Epithelial cell of esophagus (primary cell): Measurements from ENCODE around the gene ADGRD1.

Experiments
- DNase-seq: peaks from one replicate; pipeline ENCODE4 v3.0.0; 2010; ENCODE audit warnings: low read depth
- H3K4me3 ChIP-seq: 2 replicates; pipeline ENCODE4 v1.5.1; 2011; ENCODE audit warnings: mild to moderate bottlenecking, low read length, control low read depth
- CTCF ChIP-seq: IDR thresholded peaks from 2 replicates; pipeline ENCODE4 v1.5.1; 2011; ENCODE audit warnings: low read depth, mild to moderate bottlenecking, low read length, control low read depth, inconsistent platforms; ENCODE audit not compliant: insufficient read depth; ENCODE audit errors: missing control alignments

The ADGRD1 gene

GRCh38 chr12:131072451-131073230 lies 118.9 kb downstream of the ADGRD1 start:
- H3K4me3 ChIP-seq, result no peak overlapping the region
- DNase-seq, result no peak
- TF ChIP-seq CTCF, result no peak

DNA sequence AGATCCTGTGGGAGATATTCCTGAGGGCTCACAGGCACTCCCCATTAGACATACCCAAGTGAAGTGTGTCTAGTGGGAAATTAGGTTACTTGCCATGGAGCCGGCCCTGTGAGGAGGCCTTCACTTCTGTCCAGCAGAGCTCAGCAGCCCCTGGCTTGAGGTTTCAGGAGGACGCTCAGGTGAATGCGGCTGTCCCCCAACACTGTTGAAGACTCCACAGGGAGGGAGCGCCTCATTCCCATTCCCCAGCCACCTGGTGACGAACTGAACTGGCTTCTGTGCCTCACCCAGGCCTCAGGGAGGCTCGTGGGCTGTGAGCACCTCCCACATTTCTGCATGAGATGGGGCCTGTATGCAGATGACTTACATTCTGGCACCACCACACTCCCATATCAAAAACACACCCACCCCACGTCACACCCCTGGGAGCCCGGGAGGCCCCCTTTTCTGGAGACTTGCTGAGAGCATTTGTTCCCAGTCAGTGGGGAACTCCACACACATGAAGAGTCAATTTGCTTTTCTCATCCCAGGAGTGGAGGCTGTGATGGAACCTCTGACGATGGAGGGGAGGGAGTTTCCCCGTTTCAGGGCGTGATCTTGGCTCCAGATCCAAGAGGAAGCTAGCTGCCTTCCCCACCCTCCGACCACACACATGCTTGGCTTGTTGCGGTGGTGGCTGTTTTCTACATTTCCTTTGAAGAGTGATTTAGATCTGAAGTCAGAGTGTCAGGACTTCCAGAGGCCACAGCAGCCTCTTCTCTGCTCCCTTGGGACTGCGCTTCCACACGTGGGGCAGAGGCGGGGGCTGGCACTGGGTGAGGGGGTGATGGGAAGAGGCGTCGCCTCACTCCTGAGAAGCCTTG lies 120.7 kb downstream of the ADGRD1 start:
- no peak overlapping the region for H3K4me3 ChIP-seq
- DNase-seq, result no peak
- no peak for TF ChIP-seq CTCF

DNA sequence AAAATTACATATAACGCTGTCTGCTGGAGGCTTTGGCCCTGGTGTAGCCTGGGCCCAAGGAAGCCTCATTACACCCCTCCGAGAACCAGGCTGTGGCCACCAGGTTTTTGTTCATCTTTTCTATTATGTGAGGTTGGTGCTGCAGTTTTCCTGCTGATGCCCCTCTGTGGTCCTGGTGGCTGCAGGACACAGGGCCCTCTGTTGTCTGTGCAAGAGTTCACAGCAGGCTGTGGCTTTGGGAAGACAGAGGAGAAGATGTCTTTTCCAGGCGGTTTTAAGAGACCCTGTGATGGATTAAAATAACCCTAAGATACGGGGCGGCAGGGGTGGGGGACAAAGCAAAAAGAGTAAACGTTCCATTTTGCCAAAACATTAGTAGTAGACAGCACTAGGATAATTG lies 121.5 kb downstream of the ADGRD1 start:
- no peak for TF ChIP-seq CTCF
- no peak overlapping the region for H3K4me3 ChIP-seq
- no peak for DNase-seq

- H3K4me3 ChIP-seq, result no peak overlapping the region
- DNase-seq, result no peak
- no peak for TF ChIP-seq CTCF
Observed at GRCh38 chr12:131075611-131076010, 121.9 kb downstream of the ADGRD1 start.

- DNase-seq, result no peak
- no peak overlapping the region for H3K4me3 ChIP-seq
- no peak for TF ChIP-seq CTCF
Observed at GRCh38 chr12:131076296-131076695, 122.6 kb downstream of the ADGRD1 start.

- TF ChIP-seq CTCF, result no peak
- DNase-seq, result no peak
- no peak overlapping the region for H3K4me3 ChIP-seq
Observed at GRCh38 chr12:131076791-131077747, 123.4 kb downstream of the ADGRD1 start.
